SK-N-SH (cell line): Measurements from ENCODE around the gene AP2A2. TPM values are rescaled to one million over a fixed set of nuclear protein-coding genes. Genes with fewer than 3 reads are reported as not detected.

Source experiments
- CTCF ChIA-PET: fragments of 300-600, 350-600 bp; formaldehyde crosslinking; extraction: SDS; loops from one replicate; lab custom pipeline; 2021; lab: Yijun Ruan, JAX
- POLR2A ChIA-PET: fragments of 350-600 bp; sonication (Branson Sonifier 250); formaldehyde crosslinking; extraction: SDS; loops from one replicate; lab custom pipeline; 2020; ENCODE audit warnings: antibody characterized with exemption, inconsistent platforms; lab: Yijun Ruan, JAX
- DNase-seq: peaks from one replicate; pipeline ENCODE4 v3.0.0; 2012
- H2AFZ ChIP-seq: fragments of 200-600 bp; sonication (generic); 2 replicates; pipeline ENCODE4 v1.8.1; 2016; ENCODE audit warnings: antibody characterized with exemption, mild to moderate bottlenecking, low read depth
- H3F3A ChIP-seq: fragments of 200-600 bp; sonication (generic); replicated peaks from 2 replicates; pipeline ENCODE3; 2016; ENCODE audit warnings: antibody characterized with exemption, mild to moderate bottlenecking; ENCODE audit not compliant: insufficient read depth
- H3K27ac ChIP-seq, 2 experiments: fragments of 200-500 bp in 1 of 2; fragments of 200-600 bp in 1 of 2; sonication (Bioruptor generic) in 1 of 2; sonication (generic), shearing (Covaris generic) in 1 of 2; 2 replicates each; pipeline versions ENCODE4 v1.5.1 to v1.6.1; 2014 to 2016; ENCODE audit warnings: low read depth in 2 of 2, inconsistent platforms in 1 of 2, low read length in 1 of 2, mild to moderate bottlenecking in 1 of 2, mixed read lengths in 1 of 2
- H3K27me3 ChIP-seq: fragments of 200-600 bp; sonication (generic), shearing (Covaris generic); 2 replicates; pipeline ENCODE4 v1.6.1; 2016; ENCODE audit warnings: mixed run types; ENCODE audit not compliant: insufficient read depth
- H3K36me3 ChIP-seq, 2 experiments: fragments of 200-500 bp in 1 of 2; fragments of 200-600 bp in 1 of 2; sonication (Bioruptor generic) in 1 of 2; sonication (generic) in 1 of 2; replicated peaks in 1 of 2; 2 replicates each; pipeline versions ENCODE3 to v1.5.1; 2014 to 2016; ENCODE audit warnings: low read length in 1 of 2, mild to moderate bottlenecking in 1 of 2; ENCODE audit not compliant: insufficient read depth in 2 of 2, control insufficient read depth in 1 of 2
- H3K4me1 ChIP-seq, 2 experiments: fragments of 200-500 bp in 1 of 2; fragments of 200-600 bp in 1 of 2; sonication (Bioruptor generic) in 1 of 2; sonication (generic), shearing (Covaris generic) in 1 of 2; 2 replicates each; pipeline versions ENCODE4 v1.5.1 to v1.6.1; 2014 to 2016; ENCODE audit warnings: low read depth in 1 of 2, low read length in 1 of 2, mixed run types in 1 of 2; ENCODE audit not compliant: insufficient read depth in 2 of 2, control insufficient read depth in 1 of 2
- H3K4me2 ChIP-seq: fragments of 200-600 bp; sonication (generic), shearing (Covaris generic); 2 replicates; pipeline ENCODE4 v1.6.1; 2017; ENCODE audit warnings: mixed run types
- H3K4me3 ChIP-seq, 2 experiments: fragments of 200-500 bp in 1 of 2; fragments of 200-600 bp in 1 of 2; sonication (Bioruptor generic) in 1 of 2; sonication (generic), shearing (Covaris generic) in 1 of 2; 2 replicates each; pipeline versions ENCODE4 v1.5.1 to v1.8.1; 2014 to 2016; ENCODE audit warnings: low read depth in 2 of 2, inconsistent platforms in 1 of 2, low read length in 1 of 2, mild to moderate bottlenecking in 1 of 2, mixed read lengths in 1 of 2, moderate library complexity in 1 of 2
- H3K79me2 ChIP-seq: fragments of 200-600 bp; sonication (generic); 2 replicates; pipeline ENCODE4 v1.8.1; 2017; ENCODE audit warnings: mild to moderate bottlenecking; ENCODE audit not compliant: insufficient read depth
- H3K9ac ChIP-seq: fragments of 200-600 bp; sonication (generic); 2 replicates; pipeline ENCODE4 v1.6.1; 2017; ENCODE audit warnings: mixed run types
- H3K9me2 ChIP-seq: fragments of 200-600 bp; sonication (generic); 2 replicates; pipeline ENCODE4 v1.6.1; 2017; ENCODE audit warnings: mixed run types
- H3K9me3 ChIP-seq: fragments of 200-600 bp; sonication (generic); 2 replicates; pipeline ENCODE4 v1.6.1; 2017; ENCODE audit warnings: mixed run types, mild to moderate bottlenecking, moderate library complexity
- H4K20me1 ChIP-seq: fragments of 200-600 bp; sonication (generic); 2 replicates; pipeline ENCODE4 v1.6.1; 2017; ENCODE audit warnings: mild to moderate bottlenecking, mixed run types; ENCODE audit not compliant: insufficient read depth
- CHD2 ChIP-seq: fragments of 150-350 bp; IDR thresholded peaks from 2 replicates; pipeline ENCODE4 v1.6.1; 2018; ENCODE audit warnings: low read length; ENCODE audit not compliant: partially characterized antibody
- ELF1 ChIP-seq: IDR thresholded peaks from 2 replicates; pipeline ENCODE4 v1.4.0; 2012
- EZH2phosphoT487 ChIP-seq: fragments of 200-600 bp; sonication (generic); IDR thresholded peaks from 2 replicates; pipeline ENCODE4 v1.6.1; 2017; ENCODE audit warnings: low read depth, mixed run types, mild to moderate bottlenecking, antibody characterized with exemption, moderate library complexity, borderline replicate concordance
- FOXJ3 ChIP-seq: sonication (generic); formaldehyde crosslinking; IDR thresholded peaks from 2 replicates; pipeline ENCODE4 v1.5.1; 2020; ENCODE audit warnings: mild to moderate bottlenecking, missing genetic modification reagents
- GATA2 ChIP-seq: sonication (generic); formaldehyde crosslinking; IDR thresholded peaks from 2 replicates; pipeline ENCODE4 v1.5.0; 2020; ENCODE audit warnings: mild to moderate bottlenecking, missing genetic modification reagents
- JUND ChIP-seq: IDR thresholded peaks from 2 replicates; pipeline ENCODE4 v1.4.0; 2012
- MEF2A ChIP-seq: IDR thresholded peaks from 2 replicates; pipeline ENCODE4 v1.4.0; 2012; ENCODE audit warnings: low read depth, borderline replicate concordance
- MXI1 ChIP-seq: IDR thresholded peaks from 2 replicates; pipeline ENCODE4 v1.6.1; 2012; ENCODE audit warnings: mild to moderate bottlenecking, low read depth, low read length, improper control_type of control experiment
- NRF1 ChIP-seq: IDR thresholded peaks from 2 replicates; pipeline ENCODE4 v1.6.1; 2012; ENCODE audit warnings: low read depth, mild to moderate bottlenecking, low read length
- POLR2AphosphoS5 ChIP-seq: IDR thresholded peaks from 2 replicates; pipeline ENCODE4 v1.6.1; 2012; ENCODE audit warnings: low read depth, low read length
- RAD21 ChIP-seq: IDR thresholded peaks from 2 replicates; pipeline ENCODE4 v1.6.1; 2012; ENCODE audit warnings: mild to moderate bottlenecking, low read length
- SIN3A ChIP-seq: IDR thresholded peaks from 2 replicates; pipeline ENCODE4 v1.6.1; 2012; ENCODE audit warnings: low read depth, mild to moderate bottlenecking, low read length, moderate library complexity, borderline replicate concordance
- TAF1 ChIP-seq: IDR thresholded peaks from 2 replicates; pipeline ENCODE4 v1.6.1; 2012; ENCODE audit warnings: low read depth, mild to moderate bottlenecking, low read length, moderate library complexity, borderline replicate concordance
- TEAD4 ChIP-seq: IDR thresholded peaks from 2 replicates; pipeline ENCODE4 v1.4.0; 2012; ENCODE audit warnings: mild to moderate bottlenecking, borderline replicate concordance; ENCODE audit not compliant: insufficient read depth
- YY1 ChIP-seq: IDR thresholded peaks from 2 replicates; pipeline ENCODE4 v1.4.0; 2012; ENCODE audit warnings: low read depth, mild to moderate bottlenecking
- ZBTB33 ChIP-seq: IDR thresholded peaks from 2 replicates; pipeline ENCODE4 v1.4.0; 2012; ENCODE audit warnings: low read depth, borderline replicate concordance
- WGBS: methylation state at CpG from one replicate; pipeline ENCODE4 v1.1.6; 2017; ENCODE audit warnings: low lambda C conversion rate; 5-methylcytosine and 5-hydroxymethylcytosine counted together
- polyA plus RNA-seq, 3 experiments: library from polyadenylated mRNA; depleted of rRNA; stranded (reverse); fragments of >200 nt; gene quantifications; 2 replicates each; pipeline ENCODE4 v1.2.3, GENCODE V29; 2012
- TF ChIP-seq, protein P1 (sequence below): fragments of 150-350 bp; IDR thresholded peaks from 2 replicates; pipeline ENCODE4 v1.6.1; 2017; ENCODE audit warnings: antibody characterized with exemption, low read length, low read depth, borderline replicate concordance
- TF ChIP-seq, protein P2 (sequence below): IDR thresholded peaks from 2 replicates; pipeline ENCODE4 v1.6.1; 2012; ENCODE audit warnings: mild to moderate bottlenecking, low read depth, low read length, moderate library complexity
- TF ChIP-seq, protein P3 (sequence below): fragments of 200-600 bp; sonication (generic); IDR thresholded peaks from 2 replicates; pipeline ENCODE4 v1.6.1; 2017; ENCODE audit warnings: antibody characterized with exemption, mild to moderate bottlenecking, moderate library complexity

Gene AP2A2
- polyA plus RNA-seq, 1 of the 3 experiments (the other 2 are of a cell fraction): 42.7 TPM

GRCh38 chr11:1012740-1013630 lies 87.3 kb downstream of the AP2A2 start:
- Histone ChIP-seq H3F3A (no peaks in the 10 kb centered on the region), H3K9ac (no peak overlapping the region), H3K36me3 (peaks cover 5 to 37% of the 10 kb centered on the region in 2 experiments), H3K4me2 (no peak overlapping the region), H3K4me3 (no peak overlapping the region), H3K4me1 (no peaks in the 10 kb centered on the region), H3K9me3 (no peaks in the 10 kb centered on the region), H3K79me2 (no peaks in the 10 kb centered on the region), H3K27ac (no peak overlapping the region), H2AFZ (no peak overlapping the region), H3K27me3 (no peaks in the 10 kb centered on the region), H4K20me1 (no peaks in the 10 kb centered on the region), H3K9me2 (no peaks in the 10 kb centered on the region)
- POLR2A ChIA-PET: no interaction called here
- CTCF ChIA-PET: no interaction called here
- WGBS: 87% methylated on average over 9 of the region's 28 CpGs
- no peak for DNase-seq
- TF ChIP-seq EZH2phosphoT487: no peak
- TF ChIP-seq, protein P1, sequence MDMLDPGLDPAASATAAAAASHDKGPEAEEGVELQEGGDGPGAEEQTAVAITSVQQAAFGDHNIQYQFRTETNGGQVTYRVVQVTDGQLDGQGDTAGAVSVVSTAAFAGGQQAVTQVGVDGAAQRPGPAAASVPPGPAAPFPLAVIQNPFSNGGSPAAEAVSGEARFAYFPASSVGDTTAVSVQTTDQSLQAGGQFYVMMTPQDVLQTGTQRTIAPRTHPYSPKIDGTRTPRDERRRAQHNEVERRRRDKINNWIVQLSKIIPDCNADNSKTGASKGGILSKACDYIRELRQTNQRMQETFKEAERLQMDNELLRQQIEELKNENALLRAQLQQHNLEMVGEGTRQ: no peak
- no peak for TF ChIP-seq ELF1
- TF ChIP-seq RAD21: no peak
- TF ChIP-seq JUND: no peak
- no peak for TF ChIP-seq MEF2A
- TF ChIP-seq FOXJ3 (CRISPR knock-in tag): no peak
- no peak for TF ChIP-seq YY1
- TF ChIP-seq, protein P2, sequence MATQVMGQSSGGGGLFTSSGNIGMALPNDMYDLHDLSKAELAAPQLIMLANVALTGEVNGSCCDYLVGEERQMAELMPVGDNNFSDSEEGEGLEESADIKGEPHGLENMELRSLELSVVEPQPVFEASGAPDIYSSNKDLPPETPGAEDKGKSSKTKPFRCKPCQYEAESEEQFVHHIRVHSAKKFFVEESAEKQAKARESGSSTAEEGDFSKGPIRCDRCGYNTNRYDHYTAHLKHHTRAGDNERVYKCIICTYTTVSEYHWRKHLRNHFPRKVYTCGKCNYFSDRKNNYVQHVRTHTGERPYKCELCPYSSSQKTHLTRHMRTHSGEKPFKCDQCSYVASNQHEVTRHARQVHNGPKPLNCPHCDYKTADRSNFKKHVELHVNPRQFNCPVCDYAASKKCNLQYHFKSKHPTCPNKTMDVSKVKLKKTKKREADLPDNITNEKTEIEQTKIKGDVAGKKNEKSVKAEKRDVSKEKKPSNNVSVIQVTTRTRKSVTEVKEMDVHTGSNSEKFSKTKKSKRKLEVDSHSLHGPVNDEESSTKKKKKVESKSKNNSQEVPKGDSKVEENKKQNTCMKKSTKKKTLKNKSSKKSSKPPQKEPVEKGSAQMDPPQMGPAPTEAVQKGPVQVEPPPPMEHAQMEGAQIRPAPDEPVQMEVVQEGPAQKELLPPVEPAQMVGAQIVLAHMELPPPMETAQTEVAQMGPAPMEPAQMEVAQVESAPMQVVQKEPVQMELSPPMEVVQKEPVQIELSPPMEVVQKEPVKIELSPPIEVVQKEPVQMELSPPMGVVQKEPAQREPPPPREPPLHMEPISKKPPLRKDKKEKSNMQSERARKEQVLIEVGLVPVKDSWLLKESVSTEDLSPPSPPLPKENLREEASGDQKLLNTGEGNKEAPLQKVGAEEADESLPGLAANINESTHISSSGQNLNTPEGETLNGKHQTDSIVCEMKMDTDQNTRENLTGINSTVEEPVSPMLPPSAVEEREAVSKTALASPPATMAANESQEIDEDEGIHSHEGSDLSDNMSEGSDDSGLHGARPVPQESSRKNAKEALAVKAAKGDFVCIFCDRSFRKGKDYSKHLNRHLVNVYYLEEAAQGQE: no peak
- no peak for TF ChIP-seq POLR2AphosphoS5
- no peak for TF ChIP-seq NRF1
- no peak for TF ChIP-seq MXI1
- no peak for TF ChIP-seq GATA2 (CRISPR knock-in tag)
- TF ChIP-seq TEAD4: no peak

- H4K20me1 ChIP-seq: no peaks in the 10 kb centered on the region
- no peak overlapping the region for H3K4me3 ChIP-seq
- 100% methylated on average over 1 of the region's 12 CpGs for WGBS
- H3K4me2 ChIP-seq: no peak overlapping the region
- H3K4me1 ChIP-seq: no peaks in the 10 kb centered on the region
- DNase-seq: no peak
- H3K9ac ChIP-seq: no peak overlapping the region
- H3K9me2 ChIP-seq: no peaks in the 10 kb centered on the region
- H3K36me3 ChIP-seq: peaks cover 5 to 31% of the 10 kb centered on the region in 2 experiments
- no peaks in the 10 kb centered on the region for H3K9me3 ChIP-seq
- no peak overlapping the region for H3K27ac ChIP-seq
- no peaks in the 10 kb centered on the region for H3F3A ChIP-seq
- no peaks in the 10 kb centered on the region for H3K27me3 ChIP-seq
- ChIA-PET CTCF (no interaction called here), POLR2A (no interaction called here)
- H3K79me2 ChIP-seq: no peaks in the 10 kb centered on the region
- H2AFZ ChIP-seq: no peak overlapping the region
- TF ChIP-seq FOXJ3 (CRISPR knock-in tag) (no peak), ZBTB33 (no peak), TAF1 (no peak), CHD2 (no peak), MEF2A (no peak), SIN3A (no peak)
- TF ChIP-seq, protein P3, sequence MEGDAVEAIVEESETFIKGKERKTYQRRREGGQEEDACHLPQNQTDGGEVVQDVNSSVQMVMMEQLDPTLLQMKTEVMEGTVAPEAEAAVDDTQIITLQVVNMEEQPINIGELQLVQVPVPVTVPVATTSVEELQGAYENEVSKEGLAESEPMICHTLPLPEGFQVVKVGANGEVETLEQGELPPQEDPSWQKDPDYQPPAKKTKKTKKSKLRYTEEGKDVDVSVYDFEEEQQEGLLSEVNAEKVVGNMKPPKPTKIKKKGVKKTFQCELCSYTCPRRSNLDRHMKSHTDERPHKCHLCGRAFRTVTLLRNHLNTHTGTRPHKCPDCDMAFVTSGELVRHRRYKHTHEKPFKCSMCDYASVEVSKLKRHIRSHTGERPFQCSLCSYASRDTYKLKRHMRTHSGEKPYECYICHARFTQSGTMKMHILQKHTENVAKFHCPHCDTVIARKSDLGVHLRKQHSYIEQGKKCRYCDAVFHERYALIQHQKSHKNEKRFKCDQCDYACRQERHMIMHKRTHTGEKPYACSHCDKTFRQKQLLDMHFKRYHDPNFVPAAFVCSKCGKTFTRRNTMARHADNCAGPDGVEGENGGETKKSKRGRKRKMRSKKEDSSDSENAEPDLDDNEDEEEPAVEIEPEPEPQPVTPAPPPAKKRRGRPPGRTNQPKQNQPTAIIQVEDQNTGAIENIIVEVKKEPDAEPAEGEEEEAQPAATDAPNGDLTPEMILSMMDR: no peak
Measured at GRCh38 chr11:1013631-1013935, 87.9 kb downstream of the AP2A2 start.
